SK-N-MC (cell line): ENCODE data around the gene AGMO.

Experiments
- DNase-seq: peaks from one replicate; pipeline ENCODE4 v3.0.0-alpha.2; 2011; ENCODE audit warnings: low read depth, low spot score
- H3K27ac ChIP-seq: fragments of 200-600 bp; sonication (generic); 2 replicates; pipeline ENCODE4 v1.5.1; 2016; ENCODE audit warnings: mixed run types
- H3K36me3 ChIP-seq: fragments of 200-600 bp; sonication (generic); 2 replicates; pipeline ENCODE4 v1.6.1; 2017; ENCODE audit warnings: antibody characterized with exemption, low read length, mixed read lengths; ENCODE audit not compliant: insufficient read depth
- H3K4me3 ChIP-seq: fragments of 200-600 bp; sonication (generic); 2 replicates; pipeline ENCODE4 v1.5.1; 2016
- H3K9ac ChIP-seq: fragments of 200-600 bp; sonication (generic); 2 replicates; pipeline ENCODE4 v1.8.0; 2017; ENCODE audit warnings: mixed run types, mixed read lengths; ENCODE audit not compliant: insufficient read length
- H3K9me3 ChIP-seq: fragments of 200-600 bp; sonication (generic); 2 replicates; pipeline ENCODE4 v1.6.1; 2017; ENCODE audit warnings: low read depth, mild to moderate bottlenecking, antibody characterized with exemption, low read length, moderate library complexity, mixed read lengths
- EZH2 ChIP-seq: fragments of 200-600 bp; sonication (generic); IDR thresholded peaks from one replicate; pipeline ENCODE4 v1.6.1; 2017; ENCODE audit warnings: antibody characterized with exemption
- FOXP2 ChIP-seq: optimal IDR thresholded peaks from 2 replicates; pipeline ENCODE3; 2011; ENCODE audit warnings: mild to moderate bottlenecking, moderate library complexity; ENCODE audit not compliant: insufficient read depth; ENCODE audit errors: extremely low read length, control extremely low read depth
- POLR2AphosphoS5 ChIP-seq: IDR thresholded peaks from 2 replicates; pipeline ENCODE4 v1.6.1; 2012; ENCODE audit warnings: mild to moderate bottlenecking, low read depth, low read length, borderline replicate concordance

AGMO gene

GRCh38 chr7:15368653-15369052, 193.2 kb downstream of the AGMO start:
- DNase-seq, result no peak
- H3K36me3 ChIP-seq, result no peaks in the 10 kb centered on the region
- no peak overlapping the region for H3K9ac ChIP-seq
- H3K4me3 ChIP-seq, result no peak overlapping the region
- no peak overlapping the region for H3K27ac ChIP-seq
- H3K9me3 ChIP-seq, result no peaks in the 10 kb centered on the region
- no peak for TF ChIP-seq EZH2
- TF ChIP-seq POLR2AphosphoS5, result no peak
- no peak for TF ChIP-seq FOXP2

- Histone ChIP-seq H3K9ac (no peak overlapping the region), H3K27ac (no peak overlapping the region), H3K4me3 (no peak overlapping the region), H3K36me3 (no peaks in the 10 kb centered on the region), H3K9me3 (no peaks in the 10 kb centered on the region)
- no peak for DNase-seq
- no peak for TF ChIP-seq FOXP2
- no peak for TF ChIP-seq EZH2
- TF ChIP-seq POLR2AphosphoS5, result no peak
Observed at GRCh38 chr7:15367897-15368296, 193.9 kb downstream of the AGMO start.

- H3K27ac ChIP-seq, result no peak overlapping the region
- no peaks in the 10 kb centered on the region for H3K36me3 ChIP-seq
- no peak overlapping the region for H3K9ac ChIP-seq
- H3K9me3 ChIP-seq, result no peaks in the 10 kb centered on the region
- TF ChIP-seq POLR2AphosphoS5 (no peak), FOXP2 (no peak), EZH2 (no peak)
- DNase-seq, result no peak
- H3K4me3 ChIP-seq, result no peak overlapping the region
Observed at GRCh38 chr7:15358112-15358511, 203.7 kb downstream of the AGMO start.

GRCh38 chr7:15352421-15353206, 209.2 kb downstream of the AGMO start:
- no peaks in the 10 kb centered on the region for H3K36me3 ChIP-seq
- H3K9ac ChIP-seq, result no peak overlapping the region
- no peak overlapping the region for H3K4me3 ChIP-seq
- no peaks in the 10 kb centered on the region for H3K9me3 ChIP-seq
- no peak for DNase-seq
- H3K27ac ChIP-seq, result no peak overlapping the region
- TF ChIP-seq FOXP2, result no peak
- TF ChIP-seq POLR2AphosphoS5, result no peak
- TF ChIP-seq EZH2, result no peak

GRCh38 chr7:15345216-15345615, 216.6 kb downstream of the AGMO start:
- TF ChIP-seq POLR2AphosphoS5, result no peak
- no peak for TF ChIP-seq EZH2
- no peak for TF ChIP-seq FOXP2
- H3K9me3 ChIP-seq, result no peaks in the 10 kb centered on the region
- H3K9ac ChIP-seq, result no peak overlapping the region
- DNase-seq, result no peak
- H3K27ac ChIP-seq, result no peak overlapping the region
- no peaks in the 10 kb centered on the region for H3K36me3 ChIP-seq
- H3K4me3 ChIP-seq, result no peak overlapping the region

GRCh38 chr7:15341817-15342216, 220.0 kb downstream of the AGMO start:
- no peak for DNase-seq
- Histone ChIP-seq H3K9me3 (no peaks in the 10 kb centered on the region), H3K27ac (no peak overlapping the region), H3K36me3 (no peaks in the 10 kb centered on the region), H3K4me3 (no peak overlapping the region), H3K9ac (no peak overlapping the region)
- no peak for TF ChIP-seq POLR2AphosphoS5
- no peak for TF ChIP-seq EZH2
- TF ChIP-seq FOXP2, result no peak

GRCh38 chr7:15336146-15336545, 225.7 kb downstream of the AGMO start:
- DNase-seq, result no peak
- Histone ChIP-seq H3K9me3 (no peaks in the 10 kb centered on the region), H3K4me3 (no peak overlapping the region), H3K27ac (no peak overlapping the region), H3K9ac (no peak overlapping the region), H3K36me3 (no peaks in the 10 kb centered on the region)
- TF ChIP-seq POLR2AphosphoS5 (no peak), FOXP2 (no peak), EZH2 (no peak)

GRCh38 chr7:15335390-15335789, 226.4 kb downstream of the AGMO start:
- Histone ChIP-seq H3K9ac (no peak overlapping the region), H3K36me3 (no peaks in the 10 kb centered on the region), H3K4me3 (no peak overlapping the region), H3K9me3 (no peaks in the 10 kb centered on the region), H3K27ac (no peak overlapping the region)
- TF ChIP-seq EZH2 (no peak), FOXP2 (no peak), POLR2AphosphoS5 (no peak)
- no peak for DNase-seq
